ENCODE measurements around the gene EBF3.

EBF3 gene

DNA sequence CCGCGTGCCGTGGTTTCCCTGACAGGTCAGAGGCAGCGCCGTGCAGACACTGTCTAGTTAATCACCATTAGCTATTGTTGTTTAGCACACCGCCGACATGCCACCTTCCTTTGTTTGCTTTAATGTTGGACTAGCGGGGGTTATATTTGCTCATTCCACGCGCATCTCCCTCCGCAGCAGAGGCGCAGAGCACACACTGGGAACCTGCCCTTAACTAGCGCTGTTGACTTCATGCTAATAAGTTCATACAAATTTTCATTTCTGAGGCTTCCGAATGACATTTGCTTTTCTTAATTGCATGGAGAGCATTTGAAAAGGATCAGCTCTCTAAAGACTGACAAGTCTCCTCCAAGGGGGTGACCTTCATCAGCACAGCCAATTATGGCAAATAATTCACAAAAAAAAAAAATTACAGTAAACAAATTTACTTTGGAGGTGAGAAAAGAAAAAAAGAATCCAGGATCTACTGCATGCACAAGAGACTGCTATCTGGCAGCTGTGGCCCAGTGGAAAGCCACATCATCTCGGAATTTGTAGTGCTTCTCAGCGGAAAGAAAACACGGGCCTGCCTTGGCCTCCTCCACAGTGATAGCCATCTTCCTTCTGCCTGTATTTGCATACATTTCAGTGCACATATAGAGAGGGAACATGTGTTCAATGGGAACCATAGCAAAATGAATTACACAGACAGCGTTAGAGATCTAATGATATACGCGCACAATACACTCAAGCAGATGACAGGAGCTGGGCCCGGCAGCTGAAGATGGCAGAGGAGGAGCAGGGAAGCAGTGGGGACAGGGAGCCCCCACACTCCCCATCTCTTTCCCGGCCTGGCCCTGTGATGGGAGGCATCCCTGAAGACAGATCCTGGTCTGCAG is 94.2 kb downstream of the EBF3 start:
- no peak overlapping the region for H3K9ac ChIP-seq (ENCODE audit: insufficient read length, low read depth)
- DNase-seq (ENCODE audit: low read depth, low spot score) = no peak
- no peaks in the 10 kb centered on the region for H3K36me3 ChIP-seq (ENCODE audit: insufficient read depth, insufficient read length, low read length)
- peaks cover 15% of the 10 kb centered on the region for H3K4me1 ChIP-seq (ENCODE audit: insufficient read depth, insufficient read length)
- H3K4me3 ChIP-seq (ENCODE audit: insufficient read length, low read depth) = no peak overlapping the region
- H3K27me3 ChIP-seq (ENCODE audit: insufficient read depth, insufficient read length) = no peaks in the 10 kb centered on the region
- TF ChIP-seq YY1 (IDR thresholded peaks at IDR 0.05; ENCODE audit: insufficient read depth, insufficient read length) = no peak
- no peak for TF ChIP-seq SUZ12 (IDR thresholded peaks at IDR 0.05; ENCODE audit: extremely low read depth, insufficient read depth, insufficient read length)
- no peak for TF ChIP-seq ZNF274 (IDR thresholded peaks at IDR 0.05; ENCODE audit: low read depth, low read length)
- no peaks in the 10 kb centered on the region for H3K9me3 ChIP-seq (ENCODE audit: insufficient read depth, low read length)

DNA sequence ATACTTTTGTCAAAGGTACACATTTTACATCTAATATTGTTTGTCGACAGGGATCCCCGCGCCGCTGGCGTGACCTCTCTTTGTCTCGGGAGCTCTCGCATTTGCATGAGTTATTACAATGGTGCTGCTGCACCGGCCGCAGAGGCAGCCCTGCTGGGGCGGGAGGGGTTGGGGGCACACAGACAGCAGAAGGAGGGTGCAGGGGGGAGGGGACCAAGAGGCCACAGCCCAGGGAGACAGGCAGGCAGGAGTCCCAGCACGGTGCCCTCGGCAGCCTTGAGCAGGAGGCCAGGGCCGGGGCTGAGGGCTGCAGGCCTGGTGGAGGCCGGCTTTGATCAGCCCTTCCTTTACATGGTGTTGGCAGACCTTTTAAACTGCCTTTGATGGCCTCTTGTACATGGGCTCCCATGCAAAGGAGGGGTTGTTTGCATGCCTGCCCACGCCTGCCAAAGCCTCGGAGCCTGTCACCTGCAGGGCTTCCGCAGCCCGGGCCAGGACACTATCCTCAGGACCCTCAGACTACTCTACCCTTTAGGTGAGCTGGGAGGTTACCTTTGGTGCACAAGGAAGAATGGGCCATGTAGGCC is 95.5 kb downstream of the EBF3 start:
- no peaks in the 10 kb centered on the region for H3K27me3 ChIP-seq (ENCODE audit: insufficient read depth, insufficient read length)
- H3K4me1 ChIP-seq (ENCODE audit: insufficient read depth, insufficient read length) = peaks cover 17% of the 10 kb centered on the region
- no peaks in the 10 kb centered on the region for H3K36me3 ChIP-seq (ENCODE audit: insufficient read depth, insufficient read length, low read length)
- TF ChIP-seq YY1 (IDR thresholded peaks at IDR 0.05; ENCODE audit: insufficient read depth, insufficient read length) = no peak
- TF ChIP-seq SUZ12 (IDR thresholded peaks at IDR 0.05; ENCODE audit: extremely low read depth, insufficient read depth, insufficient read length) = no peak
- TF ChIP-seq ZNF274 (IDR thresholded peaks at IDR 0.05; ENCODE audit: low read depth, low read length) = no peak
- no peaks in the 10 kb centered on the region for H3K9me3 ChIP-seq (ENCODE audit: insufficient read depth, low read length)
- no peak overlapping the region for H3K9ac ChIP-seq (ENCODE audit: insufficient read length, low read depth)
- DNase-seq (ENCODE audit: low read depth, low spot score) = no peak
- no peak overlapping the region for H3K4me3 ChIP-seq (ENCODE audit: insufficient read length, low read depth)

DNA sequence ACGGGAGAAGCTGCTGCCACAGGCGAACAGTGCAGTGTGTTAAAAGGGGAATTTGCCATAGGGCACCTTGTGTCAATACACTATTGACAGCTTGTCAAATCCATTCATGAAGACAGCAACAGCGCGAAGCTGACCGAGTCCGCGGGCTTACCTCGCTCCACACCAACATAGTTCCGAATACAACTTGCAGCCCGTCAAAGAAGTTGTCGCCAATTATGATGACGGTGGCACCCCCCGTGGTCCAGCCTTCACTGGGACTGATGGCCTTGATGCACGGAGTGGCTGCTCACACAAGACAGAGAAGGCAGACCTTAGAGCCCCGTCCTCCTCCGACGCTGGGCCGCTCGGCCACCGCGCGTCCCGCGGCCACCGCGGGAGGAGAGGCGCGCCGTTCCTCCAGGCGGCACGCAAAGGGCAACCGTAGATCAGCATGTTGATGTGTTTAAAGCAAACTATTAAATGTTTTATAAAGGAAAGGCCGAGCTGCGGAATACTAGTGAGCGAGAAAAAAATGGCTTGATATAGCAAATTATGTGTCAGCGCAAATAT is 96.4 kb downstream of the EBF3 start:
- peaks cover 19% of the 10 kb centered on the region for H3K4me1 ChIP-seq (ENCODE audit: insufficient read depth, insufficient read length)
- no peak for DNase-seq (ENCODE audit: low read depth, low spot score)
- H3K36me3 ChIP-seq (ENCODE audit: insufficient read depth, insufficient read length, low read length) = no peaks in the 10 kb centered on the region
- no peak overlapping the region for H3K4me3 ChIP-seq (ENCODE audit: insufficient read length, low read depth)
- no peaks in the 10 kb centered on the region for H3K27me3 ChIP-seq (ENCODE audit: insufficient read depth, insufficient read length)
- H3K9ac ChIP-seq (ENCODE audit: insufficient read length, low read depth) = no peak overlapping the region
- H3K9me3 ChIP-seq (ENCODE audit: insufficient read depth, low read length) = no peaks in the 10 kb centered on the region
- no peak for TF ChIP-seq ZNF274 (IDR thresholded peaks at IDR 0.05; ENCODE audit: low read depth, low read length)
- no peak for TF ChIP-seq YY1 (IDR thresholded peaks at IDR 0.05; ENCODE audit: insufficient read depth, insufficient read length)
- TF ChIP-seq SUZ12 (IDR thresholded peaks at IDR 0.05; ENCODE audit: extremely low read depth, insufficient read depth, insufficient read length) = no peak

GRCh38 chr10:129866894-129867293 is 97.2 kb downstream of the EBF3 start:
- peaks cover 19% of the 10 kb centered on the region for H3K4me1 ChIP-seq (ENCODE audit: insufficient read depth, insufficient read length)
- no peak overlapping the region for H3K4me3 ChIP-seq (ENCODE audit: insufficient read length, low read depth)
- no peak for TF ChIP-seq SUZ12 (IDR thresholded peaks at IDR 0.05; ENCODE audit: extremely low read depth, insufficient read depth, insufficient read length)
- TF ChIP-seq YY1 (IDR thresholded peaks at IDR 0.05; ENCODE audit: insufficient read depth, insufficient read length) = no peak
- no peak for TF ChIP-seq ZNF274 (IDR thresholded peaks at IDR 0.05; ENCODE audit: low read depth, low read length)
- DNase-seq (ENCODE audit: low read depth, low spot score) = no peak
- no peaks in the 10 kb centered on the region for H3K36me3 ChIP-seq (ENCODE audit: insufficient read depth, insufficient read length, low read length)
- H3K27me3 ChIP-seq (ENCODE audit: insufficient read depth, insufficient read length) = no peaks in the 10 kb centered on the region
- no peak overlapping the region for H3K9ac ChIP-seq (ENCODE audit: insufficient read length, low read depth)
- H3K9me3 ChIP-seq (ENCODE audit: insufficient read depth, low read length) = no peaks in the 10 kb centered on the region

DNA sequence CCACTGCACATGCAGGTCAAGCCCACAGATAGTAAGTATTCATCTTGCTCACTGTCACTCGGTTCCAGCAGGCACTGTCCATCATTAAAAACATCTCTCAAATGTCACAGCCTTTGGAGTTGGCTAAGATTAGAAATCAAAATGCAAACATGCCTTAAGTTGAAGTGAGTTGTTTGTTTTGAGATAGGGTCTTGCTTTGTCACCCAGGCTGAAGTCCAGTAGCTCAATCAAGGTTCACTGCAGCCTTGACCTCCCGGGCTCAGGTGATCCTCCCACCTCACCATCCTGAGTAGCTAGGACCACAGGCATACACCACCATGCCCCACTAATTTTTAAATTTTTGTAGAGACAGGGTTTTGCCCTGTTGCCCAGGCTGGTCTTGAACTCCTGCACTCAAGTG is 98.1 kb downstream of the EBF3 start:
- H3K4me1 ChIP-seq (ENCODE audit: insufficient read depth, insufficient read length) = peaks cover 16% of the 10 kb centered on the region
- DNase-seq (ENCODE audit: low read depth, low spot score) = no peak
- H3K36me3 ChIP-seq (ENCODE audit: insufficient read depth, insufficient read length, low read length) = no peaks in the 10 kb centered on the region
- TF ChIP-seq SUZ12 (IDR thresholded peaks at IDR 0.05; ENCODE audit: extremely low read depth, insufficient read depth, insufficient read length) (no peak), YY1 (IDR thresholded peaks at IDR 0.05; ENCODE audit: insufficient read depth, insufficient read length) (no peak), ZNF274 (IDR thresholded peaks at IDR 0.05; ENCODE audit: low read depth, low read length) (no peak)
- H3K27me3 ChIP-seq (ENCODE audit: insufficient read depth, insufficient read length) = no peaks in the 10 kb centered on the region
- no peaks in the 10 kb centered on the region for H3K9me3 ChIP-seq (ENCODE audit: insufficient read depth, low read length)
- H3K9ac ChIP-seq (ENCODE audit: insufficient read length, low read depth) = no peak overlapping the region
- H3K4me3 ChIP-seq (ENCODE audit: insufficient read length, low read depth) = no peak overlapping the region

DNA sequence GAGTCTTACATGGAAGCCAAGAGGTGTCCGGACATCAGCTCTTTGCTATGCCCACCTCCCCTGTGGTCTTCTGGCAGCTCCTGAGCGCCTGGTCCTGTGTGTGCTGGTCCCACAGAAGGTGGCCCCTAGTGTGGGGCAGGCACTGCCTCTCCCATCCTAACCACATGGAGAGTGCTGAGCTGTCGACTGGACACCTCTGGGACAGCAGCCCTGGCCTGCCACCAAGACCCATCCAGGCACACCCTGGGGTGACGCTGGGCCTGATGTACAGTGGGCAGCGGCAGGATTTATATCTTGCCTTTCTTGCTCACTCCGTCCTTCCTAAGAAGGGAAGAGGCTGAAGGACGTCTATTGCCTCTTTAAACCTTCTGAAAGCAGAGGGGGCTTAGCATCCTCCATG is 98.7 kb downstream of the EBF3 start:
- Histone ChIP-seq H3K27me3 (ENCODE audit: insufficient read depth, insufficient read length) (no peaks in the 10 kb centered on the region), H3K9ac (ENCODE audit: insufficient read length, low read depth) (no peak overlapping the region), H3K36me3 (ENCODE audit: insufficient read depth, insufficient read length, low read length) (no peaks in the 10 kb centered on the region), H3K4me1 (ENCODE audit: insufficient read depth, insufficient read length) (peaks cover 13% of the 10 kb centered on the region), H3K9me3 (ENCODE audit: insufficient read depth, low read length) (no peaks in the 10 kb centered on the region), H3K4me3 (ENCODE audit: insufficient read length, low read depth) (no peak overlapping the region)
- TF ChIP-seq ZNF274 (IDR thresholded peaks at IDR 0.05; ENCODE audit: low read depth, low read length) = no peak
- TF ChIP-seq SUZ12 (IDR thresholded peaks at IDR 0.05; ENCODE audit: extremely low read depth, insufficient read depth, insufficient read length) = no peak
- TF ChIP-seq YY1 (IDR thresholded peaks at IDR 0.05; ENCODE audit: insufficient read depth, insufficient read length) = no peak
- no peak for DNase-seq (ENCODE audit: low read depth, low spot score)

GRCh38 chr10:129864601-129865126 is 99.4 kb downstream of the EBF3 start:
- no peaks in the 10 kb centered on the region for H3K27me3 ChIP-seq (ENCODE audit: insufficient read depth, insufficient read length)
- peaks cover 13% of the 10 kb centered on the region for H3K4me1 ChIP-seq (ENCODE audit: insufficient read depth, insufficient read length)
- no peaks in the 10 kb centered on the region for H3K36me3 ChIP-seq (ENCODE audit: insufficient read depth, insufficient read length, low read length)
- no peak overlapping the region for H3K4me3 ChIP-seq (ENCODE audit: insufficient read length, low read depth)
- DNase-seq (ENCODE audit: low read depth, low spot score) = no peak
- H3K9ac ChIP-seq (ENCODE audit: insufficient read length, low read depth) = no peak overlapping the region
- no peak for TF ChIP-seq ZNF274 (IDR thresholded peaks at IDR 0.05; ENCODE audit: low read depth, low read length)
- TF ChIP-seq SUZ12 (IDR thresholded peaks at IDR 0.05; ENCODE audit: extremely low read depth, insufficient read depth, insufficient read length) = no peak
- TF ChIP-seq YY1 (IDR thresholded peaks at IDR 0.05; ENCODE audit: insufficient read depth, insufficient read length) = no peak
- no peaks in the 10 kb centered on the region for H3K9me3 ChIP-seq (ENCODE audit: insufficient read depth, low read length)
